ENCODE results near the gene KCNB1. TPM values are rescaled to one million over a fixed set of nuclear protein-coding genes. Genes with fewer than 3 reads are reported as not detected.
A peak's percentile ranks its signal among the peaks of the same experiment; 100 is the strongest.

KCNB1 gene
- polyA plus RNA-seq, 1 experiment = 0.13 TPM

GRCh38 chr20:49335476-49335875, 147.0 kb downstream of the KCNB1 start:
- CTCF ChIA-PET = interaction anchor here (0.6 to 13.6 kb wide), 8 partner anchors 9 to 274 kb away, joined by 3 to 140 read pairs (median 52); partner anchors contain the start of gene KCNB1
- Histone ChIP-seq H3K36me3 (ENCODE audit: control insufficient read depth, insufficient read depth, low read length) (no peaks in the 10 kb centered on the region), H3K4me3 (ENCODE audit: low read depth, low read length) (no peak overlapping the region), H3K27me3 (ENCODE audit: control insufficient read depth, insufficient read depth, low read length) (peaks cover 4% of the 10 kb centered on the region)
- TF ChIP-seq CTCF (IDR thresholded peaks at IDR 0.05; ENCODE audit: insufficient read depth, low read depth, low read length) = no peak
- POLR2A ChIA-PET = no interaction called here
- DNase-seq (ENCODE audit: low read depth) = no peak

- no peak for DNase-seq (ENCODE audit: low read depth)
- peaks cover 19% of the 10 kb centered on the region for H3K27me3 ChIP-seq (ENCODE audit: control insufficient read depth, insufficient read depth, low read length)
- POLR2A ChIA-PET = no interaction called here
- CTCF ChIA-PET = interaction anchor here (0.5 to 13.6 kb wide), 11 partner anchors 7 to 278 kb away, joined by 3 to 140 read pairs (median 5); partner anchors contain the start of gene KCNB1
- H3K36me3 ChIP-seq (ENCODE audit: control insufficient read depth, insufficient read depth, low read length) = no peaks in the 10 kb centered on the region
- H3K4me3 ChIP-seq (ENCODE audit: low read depth, low read length) = no peak overlapping the region
- no peak for TF ChIP-seq CTCF (IDR thresholded peaks at IDR 0.05; ENCODE audit: insufficient read depth, low read depth, low read length)
Measured at GRCh38 chr20:49330701-49331615, 151.5 kb downstream of the KCNB1 start.

- POLR2A ChIA-PET = no interaction called here
- Histone ChIP-seq H3K4me3 (ENCODE audit: low read depth, low read length) (no peak overlapping the region), H3K36me3 (ENCODE audit: control insufficient read depth, insufficient read depth, low read length) (no peaks in the 10 kb centered on the region), H3K27me3 (ENCODE audit: control insufficient read depth, insufficient read depth, low read length) (peaks cover 28% of the 10 kb centered on the region)
- TF ChIP-seq CTCF (IDR thresholded peaks at IDR 0.05; ENCODE audit: insufficient read depth, low read depth, low read length) = no peak
- DNase-seq (ENCODE audit: low read depth) = no peak
- CTCF ChIA-PET = interaction anchor here (0.8 to 13.6 kb wide), 4 partner anchors 9 to 279 kb away, joined by 3 to 140 read pairs (median 12); partner anchors contain the start of gene KCNB1
Measured at GRCh38 chr20:49328790-49329189, 153.7 kb downstream of the KCNB1 start.

GRCh38 chr20:49326026-49326425, 156.4 kb downstream of the KCNB1 start:
- peak; percentile 39 for DNase-seq (ENCODE audit: low read depth)
- Histone ChIP-seq H3K4me3 (ENCODE audit: low read depth, low read length) (no peak overlapping the region), H3K27me3 (ENCODE audit: control insufficient read depth, insufficient read depth, low read length) (peaks cover 27% of the 10 kb centered on the region), H3K36me3 (ENCODE audit: control insufficient read depth, insufficient read depth, low read length) (no peaks in the 10 kb centered on the region)
- no peak for TF ChIP-seq CTCF (IDR thresholded peaks at IDR 0.05; ENCODE audit: insufficient read depth, low read depth, low read length)
- ChIA-PET CTCF (interaction anchor here (0.6 to 13.6 kb wide), 7 partner anchors 61 to 659 kb away, joined by 3 to 140 read pairs (median 3); partner anchors contain the start of gene KCNB1), POLR2A (no interaction called here)

GRCh38 chr20:49324306-49324705, 158.2 kb downstream of the KCNB1 start:
- Histone ChIP-seq H3K4me3 (ENCODE audit: low read depth, low read length) (no peak overlapping the region), H3K27me3 (ENCODE audit: control insufficient read depth, insufficient read depth, low read length) (peaks cover 29% of the 10 kb centered on the region), H3K36me3 (ENCODE audit: control insufficient read depth, insufficient read depth, low read length) (no peaks in the 10 kb centered on the region)
- no peak for DNase-seq (ENCODE audit: low read depth)
- TF ChIP-seq CTCF (IDR thresholded peaks at IDR 0.05; ENCODE audit: insufficient read depth, low read depth, low read length) = no peak
- POLR2A ChIA-PET = no interaction called here
- CTCF ChIA-PET = interaction anchor here (0.6 to 6.8 kb wide), 8 partner anchors 7 to 284 kb away, joined by 3 to 75 read pairs (median 3); no protein-coding TSS in a partner anchor

Measured in BJ (cell line).